ENCODE measurements around the gene CDC42BPB.

Gene CDC42BPB

GRCh38 chr14:103066399-103066798 is 9.1 kb upstream of the CDC42BPB start:
- POLR2A ChIA-PET: no interaction called here
- Histone ChIP-seq H3K4me1 (ENCODE audit: control insufficient read depth, insufficient read depth, low read length) (peaks cover 6% of the 10 kb centered on the region; the same call in 1 of the 2 replicates), H3K4me3 (ENCODE audit: low read depth, low read length) (no peak overlapping the region), H3K27ac (ENCODE audit: extremely low read depth, low read depth, low read length) (no peak overlapping the region), H3K9me3 (ENCODE audit: control insufficient read depth, insufficient read depth, low read depth, low read length) (no peaks in the 10 kb centered on the region), H3K36me3 (ENCODE audit: control insufficient read depth in 2 of 2, insufficient read depth in 1 of 2, low read length in 2 of 2) (no peaks in the 10 kb centered on the region)
- CTCF ChIA-PET: interaction anchor here (0.6 kb wide), 1 partner anchor 303 kb away, joined by 3 read pairs; no protein-coding TSS in a partner anchor
- TF ChIP-seq CTCF (tag by site-specific recombination; IDR thresholded peaks at IDR 0.05): no peak
- TF ChIP-seq SCRT2 (tag by site-specific recombination; IDR thresholded peaks at IDR 0.05): no peak
- TF ChIP-seq ZBTB26 (tag by site-specific recombination; optimal IDR thresholded peaks at IDR 0.05): no peak
- TF ChIP-seq ZNF184 (tag by site-specific recombination; IDR thresholded peaks at IDR 0.05): no peak

- no peak for TF ChIP-seq ZNF707 (tag by site-specific recombination; IDR thresholded peaks at IDR 0.05)
- no peak for TF ChIP-seq ZSCAN23 (tag by site-specific recombination; IDR thresholded peaks at IDR 0.05)
- no peak for TF ChIP-seq HOXD13 (CRISPR knock-in tag; IDR thresholded peaks at IDR 0.05; ENCODE audit: borderline replicate concordance)
- TF ChIP-seq ZBTB20 (tag by site-specific recombination; IDR thresholded peaks at IDR 0.05): no peak
- no peak for TF ChIP-seq ZNF624 (tag by site-specific recombination; IDR thresholded peaks at IDR 0.05)
- no peak for TF ChIP-seq ZNF658 (tag by site-specific recombination; IDR thresholded peaks at IDR 0.05)
- no peak for TF ChIP-seq ZNF148 (tag by site-specific recombination; IDR thresholded peaks at IDR 0.05; ENCODE audit: borderline replicate concordance)
- ChIA-PET CTCF (interaction anchor here (0.6 kb wide), 1 partner anchor 302 kb away, joined by 3 read pairs; no protein-coding TSS in a partner anchor), POLR2A (no interaction called here)
- Histone ChIP-seq H3K4me3 (ENCODE audit: low read depth, low read length) (no peak overlapping the region), H3K9me3 (ENCODE audit: control insufficient read depth, insufficient read depth, low read depth, low read length) (no peaks in the 10 kb centered on the region), H3K4me1 (ENCODE audit: control insufficient read depth, insufficient read depth, low read length) (peaks cover 6% of the 10 kb centered on the region; the same call in 1 of the 2 replicates), H3K27ac (ENCODE audit: extremely low read depth, low read depth, low read length) (no peak overlapping the region), H3K36me3 (ENCODE audit: control insufficient read depth in 2 of 2, insufficient read depth in 1 of 2, low read length in 2 of 2) (no peaks in the 10 kb centered on the region)
Measured at GRCh38 chr14:103065861-103066260, 8.5 kb upstream of the CDC42BPB start.

- ChIA-PET POLR2A (no interaction called here), CTCF (no interaction called here)
- Histone ChIP-seq H3K4me3 (ENCODE audit: low read depth, low read length) (no peak overlapping the region), H3K27ac (ENCODE audit: extremely low read depth, low read depth, low read length) (no peak overlapping the region), H3K36me3 (ENCODE audit: control insufficient read depth in 2 of 2, insufficient read depth in 1 of 2, low read length in 2 of 2) (no peaks in the 10 kb centered on the region), H3K9me3 (ENCODE audit: control insufficient read depth, insufficient read depth, low read depth, low read length) (no peaks in the 10 kb centered on the region), H3K4me1 (ENCODE audit: control insufficient read depth, insufficient read depth, low read length) (peaks cover 6% of the 10 kb centered on the region; the same call in 1 of the 2 replicates)
- TF ChIP-seq ZSCAN4 (tag by site-specific recombination; IDR thresholded peaks at IDR 0.05) (no peak), ZBTB11 (tag by site-specific recombination; conservative IDR thresholded peaks at IDR 0.05; ENCODE audit: low read depth) (no peak), HOXC10 (CRISPR knock-in tag; IDR thresholded peaks at IDR 0.05) (no peak), ZIC2 (tag by site-specific recombination; IDR thresholded peaks at IDR 0.05) (no peak), ZNF473 (tag by site-specific recombination; IDR thresholded peaks at IDR 0.05) (no peak), SP7 (tag by site-specific recombination; IDR thresholded peaks at IDR 0.05) (no peak), ZSCAN16 (tag by site-specific recombination; IDR thresholded peaks at IDR 0.05) (no peak), ZBTB26 (tag by site-specific recombination; optimal IDR thresholded peaks at IDR 0.05) (no peak), ZNF140 (tag by site-specific recombination; IDR thresholded peaks at IDR 0.05) (no peak), MEIS1 (CRISPR knock-in tag; IDR thresholded peaks at IDR 0.05; ENCODE audit: borderline replicate concordance) (no peak), GLI4 (tag by site-specific recombination; IDR thresholded peaks at IDR 0.05) (no peak)
Measured at GRCh38 chr14:103064978-103065377, 7.6 kb upstream of the CDC42BPB start.
